Measurements from ENCODE around the gene TEAD1.

DNA sequence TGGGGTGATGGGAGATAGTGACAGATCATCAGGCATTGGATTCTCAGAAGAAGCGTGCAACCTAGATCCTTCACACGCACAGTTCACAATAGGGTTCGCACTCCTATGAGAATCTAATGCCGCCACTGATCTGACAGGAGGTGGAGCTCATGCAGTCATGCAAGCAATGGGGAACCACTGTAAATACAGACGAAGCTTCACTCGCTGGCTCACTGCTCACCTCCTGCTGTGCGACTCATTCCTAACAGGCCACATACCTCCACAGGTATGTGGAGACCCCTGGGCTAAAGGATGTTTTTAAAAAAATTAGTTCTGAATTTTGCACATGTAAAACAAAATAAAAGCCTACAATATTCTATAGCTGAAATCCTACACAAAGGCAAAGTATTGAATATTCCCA lies 20.5 kb upstream of the TEAD1 start:
- TF ChIP-seq, protein P1, sequence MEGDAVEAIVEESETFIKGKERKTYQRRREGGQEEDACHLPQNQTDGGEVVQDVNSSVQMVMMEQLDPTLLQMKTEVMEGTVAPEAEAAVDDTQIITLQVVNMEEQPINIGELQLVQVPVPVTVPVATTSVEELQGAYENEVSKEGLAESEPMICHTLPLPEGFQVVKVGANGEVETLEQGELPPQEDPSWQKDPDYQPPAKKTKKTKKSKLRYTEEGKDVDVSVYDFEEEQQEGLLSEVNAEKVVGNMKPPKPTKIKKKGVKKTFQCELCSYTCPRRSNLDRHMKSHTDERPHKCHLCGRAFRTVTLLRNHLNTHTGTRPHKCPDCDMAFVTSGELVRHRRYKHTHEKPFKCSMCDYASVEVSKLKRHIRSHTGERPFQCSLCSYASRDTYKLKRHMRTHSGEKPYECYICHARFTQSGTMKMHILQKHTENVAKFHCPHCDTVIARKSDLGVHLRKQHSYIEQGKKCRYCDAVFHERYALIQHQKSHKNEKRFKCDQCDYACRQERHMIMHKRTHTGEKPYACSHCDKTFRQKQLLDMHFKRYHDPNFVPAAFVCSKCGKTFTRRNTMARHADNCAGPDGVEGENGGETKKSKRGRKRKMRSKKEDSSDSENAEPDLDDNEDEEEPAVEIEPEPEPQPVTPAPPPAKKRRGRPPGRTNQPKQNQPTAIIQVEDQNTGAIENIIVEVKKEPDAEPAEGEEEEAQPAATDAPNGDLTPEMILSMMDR (conservative IDR thresholded peaks at IDR 0.05): no peak
- TF ChIP-seq EZH2 (IDR thresholded peaks at IDR 0.05; ENCODE audit: low read depth): no peak
